Astrocyte (in vitro differentiated cells and primary cell): Measurements from ENCODE around the gene CAMK1D.

ENCODE experiments used
- EZH2 ChIP-seq: IDR thresholded peaks from 2 replicates; pipeline ENCODE4 v1.6.1; 2012; ENCODE audit warnings: mild to moderate bottlenecking, low read length, inconsistent platforms; ENCODE audit not compliant: insufficient read depth
- TF ChIP-seq, protein P1 (sequence below): IDR thresholded peaks from 2 replicates; pipeline ENCODE4 v1.5.1; 2011; ENCODE audit warnings: low read depth, mild to moderate bottlenecking, inconsistent platforms, low read length, moderate library complexity; ENCODE audit not compliant: insufficient read depth

- TF ChIP-seq, protein P1, sequence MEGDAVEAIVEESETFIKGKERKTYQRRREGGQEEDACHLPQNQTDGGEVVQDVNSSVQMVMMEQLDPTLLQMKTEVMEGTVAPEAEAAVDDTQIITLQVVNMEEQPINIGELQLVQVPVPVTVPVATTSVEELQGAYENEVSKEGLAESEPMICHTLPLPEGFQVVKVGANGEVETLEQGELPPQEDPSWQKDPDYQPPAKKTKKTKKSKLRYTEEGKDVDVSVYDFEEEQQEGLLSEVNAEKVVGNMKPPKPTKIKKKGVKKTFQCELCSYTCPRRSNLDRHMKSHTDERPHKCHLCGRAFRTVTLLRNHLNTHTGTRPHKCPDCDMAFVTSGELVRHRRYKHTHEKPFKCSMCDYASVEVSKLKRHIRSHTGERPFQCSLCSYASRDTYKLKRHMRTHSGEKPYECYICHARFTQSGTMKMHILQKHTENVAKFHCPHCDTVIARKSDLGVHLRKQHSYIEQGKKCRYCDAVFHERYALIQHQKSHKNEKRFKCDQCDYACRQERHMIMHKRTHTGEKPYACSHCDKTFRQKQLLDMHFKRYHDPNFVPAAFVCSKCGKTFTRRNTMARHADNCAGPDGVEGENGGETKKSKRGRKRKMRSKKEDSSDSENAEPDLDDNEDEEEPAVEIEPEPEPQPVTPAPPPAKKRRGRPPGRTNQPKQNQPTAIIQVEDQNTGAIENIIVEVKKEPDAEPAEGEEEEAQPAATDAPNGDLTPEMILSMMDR, result no peak
- no peak for TF ChIP-seq EZH2
Observed at GRCh38 chr10:12322583-12323131, 26.7 kb upstream of the CAMK1D start.
